Tongue (tissue), 2 donors: ENCODE measurements around the gene PRKN. TPM values are rescaled to one million over a fixed set of nuclear protein-coding genes. Genes with fewer than 3 reads are reported as not detected.
A peak's percentile ranks its signal among the peaks of the same experiment; 100 is the strongest.
"Not testable (repeated sequence)": the region's sequence is repeated elsewhere in the genome, so short reads cannot be mapped to it uniquely, and the experiment has no call there.

Source experiments
- DNase-seq: peaks from one replicate; pipeline ENCODE4 v3.0.0-alpha.2; 2015
- total RNA-seq: library from RNA; depleted of rRNA; stranded (reverse); fragments of >200 nt; gene quantifications from one replicate; pipeline ENCODE4 v1.2.3, GENCODE V29; 2014

The PRKN gene
- total RNA-seq, 1 donor from 2014 or later = 7.0 TPM

- DNase-seq = no peak
Measured at GRCh38 chr6:161347988-161348627, 1379.5 kb downstream of the PRKN start.

DNA sequence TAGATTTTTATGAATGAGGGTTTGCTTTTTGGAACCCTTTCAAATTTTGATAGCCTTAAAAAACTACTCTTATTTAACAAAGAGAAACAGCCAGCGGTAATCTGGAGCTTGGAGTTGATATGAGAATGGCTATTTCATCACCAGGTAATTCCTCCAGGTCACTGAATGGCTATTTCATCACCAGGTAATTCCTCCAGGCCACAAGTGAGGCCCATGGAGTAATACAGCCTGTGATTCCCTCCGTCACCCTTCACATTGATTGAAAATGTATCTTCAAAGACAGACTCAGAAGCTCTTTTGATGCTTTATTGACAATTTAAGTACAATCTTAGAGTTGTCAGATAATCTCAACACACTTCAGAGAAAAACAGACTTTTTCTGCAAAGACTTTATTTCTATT lies 1380.4 kb downstream of the PRKN start:
- DNase-seq = no peak

DNA sequence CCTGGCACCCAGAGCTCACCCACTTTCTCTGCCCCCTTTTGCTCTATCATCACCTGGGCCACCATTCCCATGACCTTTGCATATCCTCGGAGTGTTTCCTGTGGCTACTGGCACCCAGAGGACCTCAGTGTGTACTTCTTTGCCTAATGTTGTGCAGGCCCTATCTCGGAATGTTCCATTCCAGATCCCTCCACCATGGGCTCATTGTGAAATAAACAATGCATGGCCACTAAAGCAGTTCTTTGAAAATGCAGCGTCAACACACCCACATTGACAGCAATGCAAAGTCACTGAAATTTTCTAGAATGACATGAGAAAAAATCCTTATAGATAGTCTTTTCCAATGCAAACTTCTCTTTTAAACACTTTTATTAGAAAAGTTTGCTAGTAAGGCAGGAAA lies 1380.8 kb downstream of the PRKN start:
- no peak for DNase-seq

DNA sequence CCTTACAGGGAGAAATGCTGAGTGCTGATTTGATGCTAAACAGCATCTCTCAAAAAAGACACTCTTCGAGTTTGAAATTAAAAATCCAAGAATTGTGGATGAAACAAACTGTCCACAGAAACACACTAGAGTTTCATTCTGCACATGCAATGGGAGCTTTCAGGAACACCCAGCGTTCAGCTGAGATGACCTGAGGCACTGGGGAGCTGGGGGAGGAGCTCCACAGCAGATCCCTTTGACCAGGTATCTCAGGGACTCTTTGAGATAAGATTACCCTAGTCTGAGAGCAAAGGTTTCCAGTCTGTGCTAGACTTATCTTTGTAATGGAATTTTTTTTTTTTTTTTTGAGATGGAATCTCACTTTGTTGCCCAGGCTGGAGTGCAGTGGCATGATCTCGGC lies 1382.9 kb downstream of the PRKN start:
- DNase-seq = no peak

- DNase-seq = no peak
Measured at GRCh38 chr6:161342039-161342438, 1385.5 kb downstream of the PRKN start.

DNA sequence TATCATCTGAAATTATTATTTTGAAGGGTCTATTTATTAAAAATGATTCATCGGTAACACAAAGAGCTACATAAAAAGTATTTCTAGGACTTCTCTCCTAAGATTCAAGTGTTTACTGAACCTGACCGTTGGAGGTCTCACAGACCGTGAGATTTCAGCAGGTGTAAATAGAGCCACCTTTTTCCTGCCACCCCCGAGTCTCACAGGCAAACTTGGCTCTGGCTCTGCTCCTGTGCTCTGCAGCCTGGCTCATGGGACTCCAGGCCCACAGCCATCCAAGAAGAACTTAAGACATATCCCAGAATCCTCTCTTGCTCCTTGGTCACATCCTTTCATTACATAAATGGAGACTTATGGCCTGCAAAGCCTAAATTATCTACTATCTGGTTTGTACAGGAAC lies 1385.9 kb downstream of the PRKN start:
- no peak for DNase-seq

GRCh38 chr6:161338015-161338414 lies 1389.6 kb downstream of the PRKN start:
- no peak for DNase-seq

DNA sequence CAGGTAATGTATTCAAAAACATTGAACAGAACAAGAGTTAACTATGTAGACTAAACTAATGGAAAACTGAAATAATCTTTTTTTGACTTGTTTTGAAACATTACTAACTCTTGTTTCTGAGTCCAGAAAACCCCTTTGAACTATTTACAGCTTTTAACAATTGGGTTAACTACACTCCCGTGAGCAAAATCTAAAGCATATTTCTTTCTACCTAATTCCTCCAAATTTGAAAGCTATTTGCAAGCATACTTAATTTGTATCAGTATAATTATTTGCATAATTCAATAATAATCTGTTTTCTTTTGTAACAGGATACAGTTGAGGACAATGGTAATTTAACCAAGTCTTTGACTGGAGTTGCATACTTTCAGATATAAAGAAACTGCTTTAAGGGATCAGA lies 1391.1 kb downstream of the PRKN start:
- no peak for DNase-seq

DNA sequence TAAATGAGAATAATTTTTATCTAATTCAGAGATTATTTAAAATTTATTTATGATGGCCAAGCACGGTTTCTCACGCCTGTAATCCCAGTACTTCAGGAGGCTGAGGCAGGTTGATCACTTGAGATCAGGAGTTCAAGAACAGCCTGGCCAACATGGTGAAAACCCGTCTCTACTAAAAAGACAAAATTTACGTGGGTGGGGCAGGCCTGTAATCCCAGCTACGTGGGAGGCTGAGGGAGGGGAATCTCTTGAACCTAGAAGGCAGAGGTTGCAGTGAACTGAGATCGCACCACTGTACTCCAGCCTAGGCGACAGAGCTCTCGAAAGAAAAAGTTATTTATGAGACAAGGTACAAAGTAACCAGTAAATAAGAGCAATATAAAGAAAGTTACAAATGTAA lies 1394.2 kb downstream of the PRKN start:
- DNase-seq = no peak

GRCh38 chr6:161331402-161332081 lies 1396.0 kb downstream of the PRKN start:
- DNase-seq = not testable (repeated sequence)

DNA sequence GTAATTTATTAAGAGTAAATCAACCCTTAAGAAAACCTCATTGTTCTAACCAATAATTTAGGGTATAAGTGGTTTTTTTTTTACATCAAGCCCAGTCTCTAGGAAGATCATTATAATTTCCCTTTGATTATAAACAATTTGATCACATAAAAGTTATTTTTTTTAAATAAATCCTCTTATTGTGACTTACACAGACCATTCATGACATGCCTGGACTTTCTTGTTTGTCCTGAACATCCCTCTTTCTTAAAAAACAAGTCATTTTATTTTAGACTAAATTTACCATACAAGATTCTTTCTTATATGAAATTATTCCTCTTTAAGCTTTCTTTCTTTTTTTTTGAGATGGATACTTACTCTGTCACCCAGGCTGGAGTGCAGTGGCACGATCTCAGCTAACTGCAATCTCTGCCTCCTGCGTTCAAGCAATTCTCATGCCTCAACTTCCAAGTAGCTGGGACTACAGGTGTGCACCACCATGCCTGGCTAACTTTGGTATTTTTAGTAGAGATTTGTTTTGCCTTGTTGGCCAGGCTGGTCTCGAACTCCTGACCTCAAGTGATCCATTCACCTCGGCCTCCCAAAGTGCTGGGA lies 1400.1 kb downstream of the PRKN start:
- no peak for DNase-seq

- peak; percentile 65 for DNase-seq
Measured at GRCh38 chr6:161319231-161319630, 1408.3 kb downstream of the PRKN start.

GRCh38 chr6:161318456-161318855 lies 1409.1 kb downstream of the PRKN start:
- peak; percentile 57 for DNase-seq

- DNase-seq = no peak
Measured at GRCh38 chr6:161316531-161316930, 1411.0 kb downstream of the PRKN start.

DNA sequence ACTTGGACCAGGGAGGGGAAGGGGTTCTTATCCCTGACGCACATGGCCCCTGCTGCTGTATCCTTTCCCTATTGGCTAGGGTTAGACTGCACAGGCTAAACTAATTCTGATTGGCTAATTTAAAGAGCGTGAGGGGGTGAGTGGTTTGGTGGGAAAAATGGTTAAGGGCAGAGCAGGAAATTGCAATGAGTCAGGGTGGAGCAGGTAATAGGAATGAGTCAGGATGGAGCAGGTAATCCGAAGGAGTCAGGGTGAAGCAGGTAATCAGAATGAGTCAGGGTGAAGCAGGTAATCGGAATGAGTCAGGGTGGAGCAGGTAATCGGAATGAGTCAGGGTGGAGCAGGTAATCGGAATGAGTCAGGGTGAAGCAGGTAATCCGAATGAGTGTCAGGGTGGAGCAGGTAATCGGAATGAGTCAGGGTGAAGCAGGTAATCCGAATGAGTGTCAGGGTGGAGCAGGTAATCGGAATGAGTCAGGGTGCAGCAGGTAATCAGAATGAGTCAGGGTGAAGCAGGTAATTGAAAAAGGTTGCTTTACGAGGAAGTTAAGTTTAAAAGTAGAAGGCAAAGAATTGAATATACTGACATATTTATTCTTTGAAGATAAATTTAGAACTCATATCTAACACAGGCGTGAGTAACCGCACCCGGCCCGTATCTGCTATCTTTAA lies 1412.2 kb downstream of the PRKN start:
- DNase-seq = not testable (repeated sequence)

DNA sequence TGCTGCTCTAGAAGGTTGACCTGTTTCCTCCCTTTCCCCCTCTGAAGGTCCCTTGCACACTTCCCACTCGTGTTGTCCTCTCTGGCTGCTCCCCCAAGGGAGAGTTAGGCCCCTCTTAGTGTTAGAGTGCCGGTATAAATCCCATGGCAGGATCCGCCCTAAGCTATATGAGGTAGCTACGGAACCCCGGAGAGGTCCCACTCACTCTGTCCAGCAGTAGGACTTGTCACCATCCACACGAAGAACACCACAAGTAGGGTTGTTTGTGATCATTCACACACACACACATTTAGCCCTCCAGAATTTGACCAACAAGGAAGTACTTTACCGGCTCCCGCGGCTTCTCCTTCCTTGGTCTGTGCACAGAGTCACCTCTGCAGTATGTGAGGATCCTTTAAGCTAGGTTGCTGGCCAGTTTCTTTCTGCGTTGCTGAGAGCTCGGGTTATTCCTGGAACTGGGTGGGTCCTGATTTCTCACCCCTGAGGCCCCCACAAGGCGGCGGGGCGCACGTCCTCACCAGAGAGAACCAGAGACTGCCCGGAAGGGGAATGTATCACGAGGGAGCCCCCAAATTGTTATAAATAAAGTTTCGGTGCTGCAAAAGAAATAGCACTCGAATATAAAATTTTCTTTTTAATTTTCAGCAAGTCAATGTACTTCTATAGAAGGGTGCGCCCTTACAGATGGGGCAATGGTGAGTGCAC lies 1412.9 kb downstream of the PRKN start:
- DNase-seq = not testable (repeated sequence)

- no peak for DNase-seq
Measured at GRCh38 chr6:161313940-161314509, 1413.5 kb downstream of the PRKN start.

GRCh38 chr6:161313475-161313874 lies 1414.1 kb downstream of the PRKN start:
- not testable (repeated sequence) for DNase-seq

- DNase-seq = not testable (repeated sequence)
Measured at GRCh38 chr6:161309774-161310173, 1417.8 kb downstream of the PRKN start.

DNA sequence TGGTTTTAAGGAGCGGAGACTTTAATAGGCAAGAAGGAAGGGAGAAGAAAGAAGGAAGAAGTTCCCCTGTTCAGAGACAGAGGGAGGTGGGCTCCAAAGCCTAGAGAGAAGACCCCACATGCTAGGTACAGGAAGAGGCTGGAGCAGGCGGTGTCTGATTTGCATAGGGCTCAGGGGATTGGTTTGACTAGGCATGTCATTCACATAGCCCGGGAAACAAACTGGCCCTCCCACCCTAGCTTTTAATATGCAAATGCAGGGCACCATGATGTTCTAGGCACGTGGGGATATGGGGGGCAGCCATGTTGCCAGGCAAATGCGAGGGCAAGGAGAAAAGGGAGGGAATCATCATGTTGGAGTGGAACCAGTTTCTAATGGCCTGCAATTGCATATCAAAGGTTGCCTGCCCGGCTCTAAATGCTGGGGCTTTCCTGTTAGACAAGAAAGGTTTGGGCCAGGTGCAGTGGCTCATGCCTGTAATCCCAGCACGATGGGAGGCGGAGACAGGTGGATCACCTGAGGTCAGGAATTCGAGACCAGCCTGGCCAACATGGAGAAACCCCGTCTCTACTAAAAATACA lies 1419.4 kb downstream of the PRKN start:
- no peak for DNase-seq

DNA sequence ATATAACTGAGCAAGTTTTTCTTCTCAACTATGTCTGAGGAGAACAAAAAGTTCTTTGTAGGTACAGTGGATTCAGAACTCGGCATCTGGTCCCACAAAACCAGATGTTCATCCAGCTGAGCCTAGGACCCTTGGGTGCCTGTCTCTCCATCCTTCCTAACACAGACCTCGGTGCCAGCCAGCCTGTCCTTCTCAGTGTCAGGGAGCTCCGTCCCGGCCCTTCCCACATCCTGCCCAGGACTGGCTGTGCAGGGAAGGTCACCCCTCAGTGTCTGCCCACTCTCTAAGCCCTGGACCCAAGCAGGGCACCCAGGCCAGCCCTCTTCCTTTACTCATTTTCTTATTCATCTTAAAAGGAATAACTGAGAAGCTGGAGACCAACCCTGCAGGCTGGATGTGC lies 1421.7 kb downstream of the PRKN start:
- DNase-seq = no peak
